ENCODE data around the gene CDKN2AIP. TPM values are rescaled to one million over a fixed set of nuclear protein-coding genes. Genes with fewer than 3 reads are reported as not detected.
A peak's percentile ranks its signal among the peaks of the same experiment; 100 is the strongest.

Gene CDKN2AIP
- total and polyA plus RNA-seq, 10 of the 15 experiments (the other 5 are each of a cell fraction or from before 2014, with no cell fraction given), result 6.0 to 22.7 (median 15.9) TPM

GRCh38 chr4:183469285-183469684 is 24.8 kb downstream of the CDKN2AIP start:
- in situ Hi-C loops (cut with MboI) (loop anchor here (5.0 kb wide), 1 partner anchor 1308 kb away; no protein-coding TSS in a partner anchor), intact Hi-C loops (cut with micrococcal nuclease; ENCODE audit: unreplicated experiment) (no loop called here)
- FAIRE-seq (no peak), ATAC-seq (peak; percentile 29; the same call in 1 of the 3 replicates), DNase-seq (ENCODE audit: low read depth, low spot score) (no peak)
- ChIA-PET POLR2A (interaction anchor here (1.0 kb wide), 1 partner anchor 29 kb away, joined by 5 read pairs; no protein-coding TSS in a partner anchor), RAD21 (ENCODE audit: unreplicated experiment) (no interaction called here), CTCF (interaction anchor here (0.7 to 1.4 kb wide), 5 partner anchors 9 to 216 kb away, joined by 3 to 4 read pairs (median 3); no protein-coding TSS in a partner anchor), SMC1A (ENCODE audit: uncharacterized antibody, unreplicated experiment) (interaction anchor here (0.5 to 1.0 kb wide), 2 partner anchors 628 to 697 kb away, joined by 3 read pairs; no protein-coding TSS in a partner anchor)
- Histone ChIP-seq H3K9me3 (replicated peaks; ENCODE audit: control insufficient read depth, insufficient read depth, low read length) (no peaks in the 10 kb centered on the region; the same call in 2 of the 3 replicates), H3K4me1 (ENCODE audit: control insufficient read depth, insufficient read depth, low read length) (no peaks in the 10 kb centered on the region), H4K20me1 (ENCODE audit: control insufficient read depth, insufficient read depth) (no peaks in the 10 kb centered on the region), H2AFZ (ENCODE audit: control insufficient read depth, low read depth, low read length) (no peak overlapping the region), H3K4me3 (no peak overlapping the region), H3K36me3 (ENCODE audit: control insufficient read depth in 2 of 2, insufficient read depth in 2 of 2, low read length in 1 of 2) (no peaks in the 10 kb centered on the region), H3K9ac (ENCODE audit: control insufficient read depth, insufficient read depth, low read length) (no peak overlapping the region), H3K27me3 (replicated peaks in 1 of 2; ENCODE audit: control insufficient read depth in 2 of 2, insufficient read depth in 2 of 2, low read length in 1 of 2) (no peaks in the 10 kb centered on the region), H3K27ac (ENCODE audit: control insufficient read depth, insufficient read depth) (no peak overlapping the region), H3K4me2 (ENCODE audit: control insufficient read depth, insufficient read depth) (no peak overlapping the region), H3K79me2 (ENCODE audit: control insufficient read depth, insufficient read depth, low read length) (no peaks in the 10 kb centered on the region)
- TF ChIP-seq PRDM15 (CRISPR knock-in tag; IDR thresholded peaks at IDR 0.05) (no peak), MYC (IDR thresholded peaks at IDR 0.05; ENCODE audit: insufficient read depth, insufficient read length, insufficient replicate concordance, low read length, severe bottlenecking) (no peak), SUZ12 (IDR thresholded peaks at IDR 0.05; ENCODE audit: unreplicated experiment) (no peak), JUNB (IDR thresholded peaks at IDR 0.05) (no peak), USF1 (IDR thresholded peaks at IDR 0.05; ENCODE audit: borderline replicate concordance, extremely low read length, insufficient read depth, low read depth, low read length) (no peak), MTA2 (IDR thresholded peaks at IDR 0.05; ENCODE audit: low read depth) (no peak), NFXL1 (IDR thresholded peaks at IDR 0.05; ENCODE audit: borderline replicate concordance) (no peak), MTA3 (IDR thresholded peaks at IDR 0.05; ENCODE audit: borderline replicate concordance, low read length) (no peak), MEF2A (IDR thresholded peaks at IDR 0.05; ENCODE audit: insufficient read depth, low read depth, low read length) (no peak)
- TF ChIP-seq, protein P1, sequence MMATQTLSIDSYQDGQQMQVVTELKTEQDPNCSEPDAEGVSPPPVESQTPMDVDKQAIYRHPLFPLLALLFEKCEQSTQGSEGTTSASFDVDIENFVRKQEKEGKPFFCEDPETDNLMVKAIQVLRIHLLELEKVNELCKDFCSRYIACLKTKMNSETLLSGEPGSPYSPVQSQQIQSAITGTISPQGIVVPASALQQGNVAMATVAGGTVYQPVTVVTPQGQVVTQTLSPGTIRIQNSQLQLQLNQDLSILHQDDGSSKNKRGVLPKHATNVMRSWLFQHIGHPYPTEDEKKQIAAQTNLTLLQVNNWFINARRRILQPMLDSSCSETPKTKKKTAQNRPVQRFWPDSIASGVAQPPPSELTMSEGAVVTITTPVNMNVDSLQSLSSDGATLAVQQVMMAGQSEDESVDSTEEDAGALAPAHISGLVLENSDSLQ (IDR thresholded peaks at IDR 0.05), result no peak
- TF ChIP-seq, protein P2, sequence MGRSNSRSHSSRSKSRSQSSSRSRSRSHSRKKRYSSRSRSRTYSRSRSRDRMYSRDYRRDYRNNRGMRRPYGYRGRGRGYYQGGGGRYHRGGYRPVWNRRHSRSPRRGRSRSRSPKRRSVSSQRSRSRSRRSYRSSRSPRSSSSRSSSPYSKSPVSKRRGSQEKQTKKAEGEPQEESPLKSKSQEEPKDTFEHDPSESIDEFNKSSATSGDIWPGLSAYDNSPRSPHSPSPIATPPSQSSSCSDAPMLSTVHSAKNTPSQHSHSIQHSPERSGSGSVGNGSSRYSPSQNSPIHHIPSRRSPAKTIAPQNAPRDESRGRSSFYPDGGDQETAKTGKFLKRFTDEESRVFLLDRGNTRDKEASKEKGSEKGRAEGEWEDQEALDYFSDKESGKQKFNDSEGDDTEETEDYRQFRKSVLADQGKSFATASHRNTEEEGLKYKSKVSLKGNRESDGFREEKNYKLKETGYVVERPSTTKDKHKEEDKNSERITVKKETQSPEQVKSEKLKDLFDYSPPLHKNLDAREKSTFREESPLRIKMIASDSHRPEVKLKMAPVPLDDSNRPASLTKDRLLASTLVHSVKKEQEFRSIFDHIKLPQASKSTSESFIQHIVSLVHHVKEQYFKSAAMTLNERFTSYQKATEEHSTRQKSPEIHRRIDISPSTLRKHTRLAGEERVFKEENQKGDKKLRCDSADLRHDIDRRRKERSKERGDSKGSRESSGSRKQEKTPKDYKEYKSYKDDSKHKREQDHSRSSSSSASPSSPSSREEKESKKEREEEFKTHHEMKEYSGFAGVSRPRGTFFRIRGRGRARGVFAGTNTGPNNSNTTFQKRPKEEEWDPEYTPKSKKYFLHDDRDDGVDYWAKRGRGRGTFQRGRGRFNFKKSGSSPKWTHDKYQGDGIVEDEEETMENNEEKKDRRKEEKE (IDR thresholded peaks at IDR 0.05), result no peak
- BruUV-seq (replicated peaks), result no TSS peak
- 50% methylated on average over 1 of the region's 1 CpG for WGBS (ENCODE audit: insufficient coverage, insufficient replicate concordance, low lambda C conversion rate, missing lambda C conversion rate)

Measured in GM12878 (cell line).